NCI-H2029 (cell line): Measurements from ENCODE around the gene OTUD3.

Experiments
- DNase-seq: peaks from one replicate; lab custom pipeline; 2025; lab: John Stamatoyannopoulos, UW

OTUD3 gene

DNA sequence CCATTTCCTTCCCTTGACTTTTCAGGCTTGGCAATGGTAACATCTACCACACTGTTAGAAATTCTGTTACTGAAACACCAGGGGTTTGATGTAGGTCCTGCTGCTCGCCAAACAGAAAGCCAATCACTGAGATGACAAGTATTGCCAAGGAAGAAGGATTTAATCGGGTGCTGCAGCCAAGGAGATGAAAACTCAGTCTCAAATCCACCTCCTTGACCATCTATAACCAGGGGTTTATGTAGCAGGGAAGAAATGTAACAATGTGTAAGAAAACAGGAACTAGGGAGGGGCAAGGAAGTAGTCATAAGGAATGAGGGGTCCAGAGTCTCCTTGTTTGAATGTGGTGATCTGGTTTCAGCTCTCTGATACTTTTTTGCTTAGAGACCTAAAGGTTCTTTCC, 71.9 kb downstream of the OTUD3 start:
- DNase-seq = no peak

DNA sequence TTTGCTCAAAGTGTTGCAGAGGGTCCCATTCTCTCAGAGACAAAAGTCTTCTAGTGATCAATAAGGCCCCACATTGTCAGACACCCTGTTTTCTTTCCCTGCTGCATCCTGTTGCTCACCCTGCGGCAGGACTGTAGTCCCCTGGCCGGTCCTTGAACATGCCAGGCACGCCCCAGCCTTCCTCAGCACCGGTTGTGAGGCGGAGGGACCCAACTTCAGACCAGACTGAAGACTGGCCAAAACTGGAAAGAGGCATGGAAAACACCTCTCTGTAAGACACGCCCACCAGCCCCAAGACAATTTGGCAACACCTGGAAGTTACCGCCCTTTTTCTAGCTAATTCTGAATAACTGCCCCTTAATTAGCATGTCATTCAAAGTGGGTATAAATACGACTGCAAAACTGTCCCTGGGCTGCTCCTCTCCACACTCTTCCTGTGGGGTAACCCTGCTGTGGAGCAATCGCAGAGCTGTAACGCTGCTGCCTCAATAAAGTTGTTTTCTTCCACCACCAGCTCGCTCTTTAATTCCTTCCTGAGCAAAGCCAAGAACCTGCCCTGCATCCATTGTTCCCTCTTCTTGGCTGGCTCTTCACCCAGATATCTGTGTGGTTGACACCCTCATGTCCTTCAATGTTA, 73.5 kb downstream of the OTUD3 start:
- DNase-seq = no peak

DNA sequence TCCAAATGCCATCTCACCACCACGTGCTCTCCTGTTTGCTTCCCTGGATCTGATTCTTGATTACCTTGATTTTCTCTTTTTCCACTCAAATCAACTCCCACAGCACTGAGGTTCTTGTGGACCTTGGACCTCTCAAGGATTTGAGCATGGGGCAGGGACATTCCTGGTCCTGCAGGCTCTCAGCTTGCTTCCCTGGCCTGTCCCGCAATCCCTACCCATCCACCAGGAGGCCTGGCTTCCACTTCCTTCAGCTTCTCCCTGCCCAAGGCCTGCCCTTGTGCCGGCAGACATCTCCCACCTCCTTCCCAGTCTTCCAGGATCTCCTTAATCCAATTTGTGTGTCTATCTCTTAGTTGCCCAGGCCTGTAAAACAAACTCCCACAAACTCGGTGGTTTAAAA, 75.6 kb downstream of the OTUD3 start:
- no peak for DNase-seq

- DNase-seq = no peak
Measured at GRCh38 chr1:19960591-19960990, 78.4 kb downstream of the OTUD3 start.
